HepG2 (cell line): ENCODE results near the gene SYTL5. TPM values are rescaled to one million over a fixed set of nuclear protein-coding genes. Genes with fewer than 3 reads are reported as not detected.

Experiments
- ATAC-seq: fragments of 200-7000 bp; cut with Tn5 transposase; 3 replicates; pipeline ENCODE4 v1.9.1; 2020; ENCODE audit warnings: mild to moderate bottlenecking, moderate library complexity
- BruUV-seq: library from RNA; stranded (reverse); fragments of 400-500 nt; replicated peaks from 2 replicates; lab custom pipeline; 2021; lab: Mats Ljungman, UMichigan
- CTCF ChIA-PET: fragments of 300-600 bp; formaldehyde crosslinking; extraction: SDS; loops from one replicate; lab custom pipeline; 2021; ENCODE audit warnings: low total read pairs, inconsistent platforms, low intra/inter-chr PET ratio; lab: Yijun Ruan, JAX
- POLR2A ChIA-PET: fragments of 350-600 bp; sonication (Branson Sonifier 250); formaldehyde crosslinking; loops from one replicate; lab custom pipeline; 2020; ENCODE audit warnings: antibody characterized with exemption, inconsistent platforms; lab: Yijun Ruan, JAX
- DNase-seq: peaks from one replicate; pipeline ENCODE4 v3.0.0-alpha.2; 2015; ENCODE audit warnings: low spot score
- FAIRE-seq: peaks from 3 replicates; lab custom pipeline; 2011; peaks lifted over from hg19 to GRCh38; lab: Jason Lieb, UNC
- H2AFZ ChIP-seq: one replicate; pipeline ENCODE4 v1.6.1; 2011; ENCODE audit warnings: low read length, inconsistent platforms
- H3K27ac ChIP-seq: fragments of 300-600 bp; 3 replicates; pipeline ENCODE4 v1.8.0; 2011; ENCODE audit warnings: mixed run types, mild to moderate bottlenecking, mixed read lengths, low read length, inconsistent platforms; ENCODE audit not compliant: insufficient read depth; ENCODE audit errors: extremely low read length
- H3K27me3 ChIP-seq, 2 experiments: fragments of 200-600 bp in 1 of 2; 2 replicates in 1 of 2; 3 replicates in 1 of 2; pipeline versions ENCODE4 v1.6.0 to v1.8.0; 2011; ENCODE audit warnings: low read length in 2 of 2, mild to moderate bottlenecking in 2 of 2, moderate library complexity in 2 of 2, inconsistent platforms in 1 of 2; ENCODE audit not compliant: insufficient read depth in 2 of 2, control insufficient read depth in 1 of 2
- H3K36me3 ChIP-seq, 2 experiments: fragments of 200-600 bp in 1 of 2; replicated peaks in 1 of 2; 2 replicates in 1 of 2; 3 replicates in 1 of 2; pipeline versions ENCODE4 v1.5.1 to v1.8.0; 2011; ENCODE audit warnings: low read length in 2 of 2, inconsistent platforms in 1 of 2; ENCODE audit not compliant: insufficient read depth in 2 of 2, control insufficient read depth in 1 of 2
- H3K4me1 ChIP-seq: 2 replicates; pipeline ENCODE4 v1.5.1; 2012; ENCODE audit warnings: low read length, inconsistent platforms; ENCODE audit not compliant: insufficient read depth
- H3K4me2 ChIP-seq: 2 replicates; pipeline ENCODE4 v1.6.0; 2011; ENCODE audit warnings: low read depth, low read length, inconsistent platforms
- H3K4me3 ChIP-seq, 3 experiments: fragments of 200-600 bp in 1 of 3; sonication (generic), shearing (Covaris generic) in 1 of 3; replicated peaks in 1 of 3; 2 replicates each; pipeline ENCODE4 v1.5.1; 2011 to 2016; ENCODE audit warnings: low read length in 3 of 3, inconsistent platforms in 2 of 3, low read depth in 2 of 3, mild to moderate bottlenecking in 2 of 3, control low read depth in 1 of 3, mixed read lengths in 1 of 3; ENCODE audit not compliant: insufficient read depth in 1 of 3
- H3K79me2 ChIP-seq: one replicate; pipeline ENCODE4 v1.6.1; 2011; ENCODE audit warnings: low read length, inconsistent platforms; ENCODE audit not compliant: insufficient read depth
- H3K9ac ChIP-seq: 2 replicates; pipeline ENCODE4 v1.6.0; 2011; ENCODE audit warnings: mild to moderate bottlenecking, low read depth, low read length, inconsistent platforms; ENCODE audit not compliant: insufficient read depth
- H3K9me3 ChIP-seq: 2 replicates; pipeline ENCODE4 v1.5.1; 2012; ENCODE audit warnings: mild to moderate bottlenecking, low read length
- H4K20me1 ChIP-seq: 2 replicates; pipeline ENCODE4 v1.6.0; 2011; ENCODE audit warnings: inconsistent platforms, mild to moderate bottlenecking, low read length, moderate library complexity; ENCODE audit not compliant: insufficient read depth
- ARNT2 ChIP-seq: sonication (generic); formaldehyde crosslinking; IDR thresholded peaks from 2 replicates; pipeline ENCODE4 v1.8.0; 2022; ENCODE audit warnings: mild to moderate bottlenecking, low read depth, missing genetic modification reagents, moderate library complexity
- ATAD3A ChIP-seq: sonication (generic); formaldehyde crosslinking; IDR thresholded peaks from 2 replicates; pipeline ENCODE4 v1.4.0; 2020; ENCODE audit warnings: missing genetic modification reagents
- CREB1 ChIP-seq, 2 experiments: fragments of 450-650 bp in 1 of 2; IDR thresholded peaks; 2 replicates each; pipeline ENCODE4 v1.6.1; 2016 to 2017; ENCODE audit warnings: control low read depth in 1 of 2, mild to moderate bottlenecking in 1 of 2, missing compliant biosample characterization in 1 of 2, missing genetic modification characterization in 1 of 2
- HIVEP1 ChIP-seq: sonication (generic); formaldehyde crosslinking; IDR thresholded peaks from 2 replicates; pipeline ENCODE4 v1.4.0; 2020; ENCODE audit warnings: mild to moderate bottlenecking, missing genetic modification reagents
- ISX ChIP-seq: sonication (generic); formaldehyde crosslinking; conservative IDR thresholded peaks from 2 replicates; pipeline ENCODE4 v1.5.0; 2020; ENCODE audit warnings: missing genetic modification reagents
- PAF1 ChIP-seq: IDR thresholded peaks from 2 replicates; pipeline ENCODE4 v1.6.1; 2016; ENCODE audit warnings: missing genetic modification reagents, missing compliant biosample characterization
- PAWR ChIP-seq: sonication (generic); formaldehyde crosslinking; IDR thresholded peaks from 2 replicates; pipeline ENCODE4 v1.4.0; 2020; ENCODE audit warnings: missing genetic modification reagents, mild to moderate bottlenecking, borderline replicate concordance
- SRSF9 ChIP-seq: fragments of 200-400 bp; formaldehyde crosslinking; IDR thresholded peaks from 2 replicates; pipeline ENCODE4 v1.6.1; 2018; ENCODE audit warnings: borderline replicate concordance, mild to moderate bottlenecking, low read depth, low read length; ENCODE audit not compliant: insufficient read depth, poor library complexity, severe bottlenecking
- WGBS: methylation state at CpG from one replicate; pipeline ENCODE4 v1.1.6; 2017; ENCODE audit warnings: low lambda C conversion rate; 5-methylcytosine and 5-hydroxymethylcytosine counted together
- in situ Hi-C: cut with HindIII; loops from 2 replicates; pipeline ENCODE4 v1.10.0; 2017; ENCODE audit warnings: low pct_unique_long_range_greater_than_20kb; ENCODE audit not compliant: extremely low pct_ligation_motif_present
- intact Hi-C: fragments of 100-400 bp; cut with micrococcal nuclease; formaldehyde crosslinking; loops from one replicate; pipeline ENCODE4 v1.10.0; 2022; ENCODE audit not compliant: unreplicated experiment
- polyA plus RNA-seq, 8 experiments: library from polyadenylated mRNA; depleted of rRNA in 3 of 8; stranded (reverse) in 7 of 8; unstranded in 1 of 8; fragments of >200 nt; fragmentation: Illumina TruSeq in 4 of 8; extraction: Trizol in 4 of 8; gene quantifications; 2 replicates each; pipeline versions ENCODE4 v1.2.1 to v1.2.3, GENCODE V29; 2011 to 2016; ENCODE audit warnings: low read depth in 4 of 8, missing spikeins in 1 of 8, mixed read lengths in 1 of 8; ENCODE audit not compliant: insufficient read depth in 1 of 8
- total RNA-seq, 5 experiments: library from RNA; depleted of rRNA; stranded (reverse); fragments of >200 nt; fragmentation: Illumina TruSeq; extraction: Trizol; gene quantifications; 2 replicates each; pipeline ENCODE4 v1.2.3, GENCODE V29; 2016; ENCODE audit warnings: low read depth in 1 of 5
- TF ChIP-seq, protein P1 (sequence below): sonication (generic); formaldehyde crosslinking; IDR thresholded peaks from 2 replicates; pipeline ENCODE4 v1.8.0; 2022; ENCODE audit warnings: missing genetic modification reagents, mild to moderate bottlenecking, inconsistent platforms, borderline replicate concordance
- TF ChIP-seq, protein P2 (sequence below): sonication (generic); IDR thresholded peaks from 2 replicates; pipeline ENCODE4 v1.6.1; 2016; ENCODE audit warnings: low read depth, borderline replicate concordance
- TF ChIP-seq, protein P3 (sequence below): sonication (generic); formaldehyde crosslinking; IDR thresholded peaks from 2 replicates; pipeline ENCODE4 v1.8.0; 2022; ENCODE audit warnings: mild to moderate bottlenecking, missing genetic modification reagents, moderate library complexity
- TF ChIP-seq, protein P4 (sequence below): sonication (generic); formaldehyde crosslinking; IDR thresholded peaks from 2 replicates; pipeline ENCODE4 v1.4.0; 2020; ENCODE audit warnings: missing genetic modification reagents, mild to moderate bottlenecking, borderline replicate concordance

The SYTL5 gene
- total and polyA plus RNA-seq, 2 of the 13 experiments (the other 11 are each of a cell fraction or from before 2014, with no cell fraction given): not detected

DNA sequence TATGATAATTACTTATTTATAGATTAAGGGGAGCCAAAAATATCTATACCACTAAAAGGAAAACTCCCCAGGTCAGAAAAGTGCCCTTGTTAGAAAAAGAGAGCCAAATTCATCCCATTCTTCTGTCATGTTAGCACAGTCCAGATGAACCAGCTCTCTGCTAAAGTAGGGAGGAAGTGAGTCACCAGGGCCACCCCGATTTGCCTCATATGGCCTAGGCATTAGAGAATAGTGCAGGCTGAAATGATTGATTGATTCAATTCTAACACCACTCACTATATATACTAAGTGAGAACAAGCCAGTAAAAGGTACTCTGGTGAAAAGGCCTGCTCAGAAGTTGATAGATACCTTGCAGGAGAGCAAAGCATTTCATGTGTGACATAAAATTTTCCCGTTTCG is 119.8 kb downstream of the SYTL5 start:
- no peak for FAIRE-seq
- no peaks in the 10 kb centered on the region for H4K20me1 ChIP-seq
- DNase-seq: no peak
- H3K79me2 ChIP-seq: no peaks in the 10 kb centered on the region
- in situ Hi-C loops: no loop called here
- no peak overlapping the region for H3K27ac ChIP-seq
- no peak overlapping the region for H3K9ac ChIP-seq
- H3K27me3 ChIP-seq: no peaks in the 10 kb centered on the region
- no peaks in the 10 kb centered on the region for H3K9me3 ChIP-seq
- no peaks in the 10 kb centered on the region for H3K4me1 ChIP-seq
- no peak overlapping the region for H3K4me3 ChIP-seq
- intact Hi-C loops: no loop called here
- no TSS peak for BruUV-seq
- WGBS: 10% methylated on average over 2 of the region's 3 CpGs
- no peak for TF ChIP-seq HIVEP1
- no peak for TF ChIP-seq PAWR
- TF ChIP-seq, protein P1, sequence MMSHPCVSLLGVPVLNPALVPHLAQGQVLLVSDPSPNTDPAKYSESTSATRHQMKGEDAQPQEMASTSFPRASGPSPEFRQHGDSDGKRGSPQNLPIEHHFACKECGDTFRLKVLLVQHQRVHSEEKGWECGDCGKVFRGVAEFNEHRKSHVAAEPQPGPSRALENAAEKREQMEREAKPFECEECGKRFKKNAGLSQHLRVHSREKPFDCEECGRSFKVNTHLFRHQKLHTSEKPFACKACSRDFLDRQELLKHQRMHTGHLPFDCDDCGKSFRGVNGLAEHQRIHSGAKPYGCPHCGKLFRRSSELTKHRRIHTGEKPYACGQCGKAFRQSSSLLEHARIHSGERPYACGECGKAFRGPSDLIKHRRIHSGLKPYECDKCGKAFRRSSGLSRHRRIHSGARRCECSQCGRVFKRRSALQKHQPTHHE: no peak
- no peak for TF ChIP-seq SRSF9
- TF ChIP-seq, protein P2, sequence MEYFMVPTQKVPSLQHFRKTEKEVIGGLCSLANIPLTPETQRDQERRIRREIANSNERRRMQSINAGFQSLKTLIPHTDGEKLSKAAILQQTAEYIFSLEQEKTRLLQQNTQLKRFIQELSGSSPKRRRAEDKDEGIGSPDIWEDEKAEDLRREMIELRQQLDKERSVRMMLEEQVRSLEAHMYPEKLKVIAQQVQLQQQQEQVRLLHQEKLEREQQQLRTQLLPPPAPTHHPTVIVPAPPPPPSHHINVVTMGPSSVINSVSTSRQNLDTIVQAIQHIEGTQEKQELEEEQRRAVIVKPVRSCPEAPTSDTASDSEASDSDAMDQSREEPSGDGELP: no peak
- no peak for TF ChIP-seq CREB1 (IDR thresholded peaks at IDR 0.05)
- no peak for TF ChIP-seq CREB1 (CRISPR knock-in tag; IDR thresholded peaks at IDR 0.05)
- TF ChIP-seq, protein P3, sequence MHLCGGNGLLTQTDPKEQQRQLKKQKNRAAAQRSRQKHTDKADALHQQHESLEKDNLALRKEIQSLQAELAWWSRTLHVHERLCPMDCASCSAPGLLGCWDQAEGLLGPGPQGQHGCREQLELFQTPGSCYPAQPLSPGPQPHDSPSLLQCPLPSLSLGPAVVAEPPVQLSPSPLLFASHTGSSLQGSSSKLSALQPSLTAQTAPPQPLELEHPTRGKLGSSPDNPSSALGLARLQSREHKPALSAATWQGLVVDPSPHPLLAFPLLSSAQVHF (CRISPR knock-in tag): no peak
- TF ChIP-seq ARNT2 (CRISPR knock-in tag): no peak
- TF ChIP-seq PAF1: no peak
- TF ChIP-seq, protein P4, sequence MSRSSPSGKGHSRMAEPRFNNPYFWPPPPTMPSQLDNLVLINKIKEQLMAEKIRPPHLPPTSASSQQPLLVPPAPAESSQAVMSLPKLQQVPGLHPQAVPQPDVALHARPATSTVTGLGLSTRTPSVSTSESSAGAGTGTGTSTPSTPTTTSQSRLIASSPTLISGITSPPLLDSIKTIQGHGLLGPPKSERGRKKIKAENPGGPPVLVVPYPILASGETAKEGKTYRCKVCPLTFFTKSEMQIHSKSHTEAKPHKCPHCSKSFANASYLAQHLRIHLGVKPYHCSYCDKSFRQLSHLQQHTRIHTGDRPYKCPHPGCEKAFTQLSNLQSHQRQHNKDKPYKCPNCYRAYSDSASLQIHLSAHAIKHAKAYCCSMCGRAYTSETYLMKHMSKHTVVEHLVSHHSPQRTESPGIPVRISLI (CRISPR knock-in tag): no peak
- no peak for TF ChIP-seq ISX (CRISPR knock-in tag)
- no peak for TF ChIP-seq ATAD3A
- H3K4me2 ChIP-seq: no peak overlapping the region
- H2AFZ ChIP-seq: no peak overlapping the region
- ChIA-PET CTCF (no interaction called here), POLR2A (no interaction called here)
- ATAC-seq: no peak
- H3K36me3 ChIP-seq: no peaks in the 10 kb centered on the region
